Stomach smooth muscle (tissue), 2 donors: ENCODE data around the gene KCTD21.
"Not testable (repeated sequence)": the region's sequence is repeated elsewhere in the genome, so short reads cannot be mapped to it uniquely, and the experiment has no call there.

Experiments
- H3K27ac ChIP-seq: one replicate; pipeline ENCODE4 v1.7.0; 2013; ENCODE audit warnings: mild to moderate bottlenecking, low read length, inconsistent platforms
- H3K27me3 ChIP-seq, 2 donors: one replicate each; pipeline ENCODE4 v1.7.0; 2013; ENCODE audit warnings: low read length in 2 of 2; ENCODE audit not compliant: insufficient read depth in 2 of 2, control insufficient read depth in 1 of 2
- H3K36me3 ChIP-seq, 2 donors: one replicate each; pipeline ENCODE4 v1.7.0; 2013; ENCODE audit warnings: low read length in 2 of 2; ENCODE audit not compliant: control insufficient read depth in 2 of 2, insufficient read depth in 2 of 2
- H3K4me1 ChIP-seq: one replicate; pipeline ENCODE4 v1.7.0; 2013; ENCODE audit warnings: low read length; ENCODE audit not compliant: control insufficient read depth, insufficient read depth
- H3K4me3 ChIP-seq, 2 donors: one replicate each; pipeline ENCODE4 v1.7.0; 2013; ENCODE audit warnings: low read length in 2 of 2
- H3K9ac ChIP-seq, 2 donors: one replicate each; pipeline ENCODE4 v1.7.0; 2013; ENCODE audit warnings: low read length in 2 of 2, mild to moderate bottlenecking in 1 of 2
- H3K9me3 ChIP-seq, 2 donors: one replicate each; pipeline ENCODE4 v1.7.0; 2013; ENCODE audit warnings: low read length in 2 of 2; ENCODE audit not compliant: control insufficient read depth in 2 of 2
- donor health status: healthy.
- donor health status: Pancreatic carcinoma.

Gene KCTD21, protein sequence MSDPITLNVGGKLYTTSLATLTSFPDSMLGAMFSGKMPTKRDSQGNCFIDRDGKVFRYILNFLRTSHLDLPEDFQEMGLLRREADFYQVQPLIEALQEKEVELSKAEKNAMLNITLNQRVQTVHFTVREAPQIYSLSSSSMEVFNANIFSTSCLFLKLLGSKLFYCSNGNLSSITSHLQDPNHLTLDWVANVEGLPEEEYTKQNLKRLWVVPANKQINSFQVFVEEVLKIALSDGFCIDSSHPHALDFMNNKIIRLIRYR

DNA sequence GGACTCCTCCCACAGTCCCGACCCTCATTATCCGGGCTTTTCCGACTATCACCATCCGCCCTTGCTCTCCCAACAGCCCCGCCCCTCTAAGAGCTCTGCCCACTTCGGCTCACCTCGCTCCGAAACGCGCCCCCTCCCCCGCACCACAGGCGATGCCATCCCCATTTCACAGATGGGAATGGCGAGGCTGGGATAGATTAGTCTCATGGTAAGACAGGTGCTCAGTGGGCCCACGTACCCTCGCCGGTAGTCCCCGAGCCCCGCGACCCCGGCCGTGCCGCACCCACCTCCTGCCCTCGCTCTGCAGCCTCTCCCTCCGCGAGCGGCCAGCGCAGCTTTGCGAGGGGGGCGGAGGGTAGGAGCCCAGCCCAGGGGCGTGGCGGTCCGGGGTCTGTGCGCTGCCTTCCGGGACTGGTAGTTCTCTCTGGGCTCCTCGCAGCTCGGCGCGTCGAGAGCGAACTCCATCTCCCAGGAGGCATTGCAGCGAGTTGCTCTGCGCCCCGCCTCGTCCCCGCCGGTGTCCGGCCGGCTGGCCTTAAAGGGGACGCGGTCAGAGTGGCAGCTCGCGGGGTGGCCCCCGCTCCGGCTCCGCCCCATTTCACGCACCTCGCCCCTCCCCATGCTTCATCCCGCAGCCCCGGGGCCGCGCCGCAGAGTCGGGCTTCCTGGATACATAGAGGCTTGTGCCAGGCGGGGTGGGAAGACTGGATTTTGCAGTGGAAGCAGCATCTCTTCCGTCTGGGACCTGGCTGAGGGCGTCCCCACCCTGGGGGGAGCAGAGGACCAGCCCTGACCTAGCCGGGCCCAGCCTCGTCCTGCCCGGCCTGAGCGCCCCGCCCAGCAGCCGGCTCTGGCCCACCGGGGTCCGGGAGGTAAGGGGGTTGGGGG is at the start of gene KCTD21, which contains the start of gene USP35:
Gene KCTD21, minus strand, starts transcription at position 341 of the 888 bp plus-strand sequence. CDS start 14,072 bp downstream, outside the sequence.
Gene USP35, plus strand, starts transcription at position 634 of the 888 bp plus-strand sequence. CDS start 7,327 bp downstream, outside the sequence.
- no peaks in the 10 kb centered on the region for H3K27me3 ChIP-seq
- H3K27ac ChIP-seq, result peak within 1 kb of the TSS; percentile 66
- H3K9me3 ChIP-seq, result no peaks in the 10 kb centered on the region
- H3K36me3 ChIP-seq, result no peaks in the 10 kb centered on the region
- H3K4me3 ChIP-seq, result peak within 1 kb of the TSS; percentile 95
- peaks cover 35% of the 10 kb centered on the region for H3K4me1 ChIP-seq
- peak within 1 kb of the TSS; percentile 76 to 83 for H3K9ac ChIP-seq

DNA sequence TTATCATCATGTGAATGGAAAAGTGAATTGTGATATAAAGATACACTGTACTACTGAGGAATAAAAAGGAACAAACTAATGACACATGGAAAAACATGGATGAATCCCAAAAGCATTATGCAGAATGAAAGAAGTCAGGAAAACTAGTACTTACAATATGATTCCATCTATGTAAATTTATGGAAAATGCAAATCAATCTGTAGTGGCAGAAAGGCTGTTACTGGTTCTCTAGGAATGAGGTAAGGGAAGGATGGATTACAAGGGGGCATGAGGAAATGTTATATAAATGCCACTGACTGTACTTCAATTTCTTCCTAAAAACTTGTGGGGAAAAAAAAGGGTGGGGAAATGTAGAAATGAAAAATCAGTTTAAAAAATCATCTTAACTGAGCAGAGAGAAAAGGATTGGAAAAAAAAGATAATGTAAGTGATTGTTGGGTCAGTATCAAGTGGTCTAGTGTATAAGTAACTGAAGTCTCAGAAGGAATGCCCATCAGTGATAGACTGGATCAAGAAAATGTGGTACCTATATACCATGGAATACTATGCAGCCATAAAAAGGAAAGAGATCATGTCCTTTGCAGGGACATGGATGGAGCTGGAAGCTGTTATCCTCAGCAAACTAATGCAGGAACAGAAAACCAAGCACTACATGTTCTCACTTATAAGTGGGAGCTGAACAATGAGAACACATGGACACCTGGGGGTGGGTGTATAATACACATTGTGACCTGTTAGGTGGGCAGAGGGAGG is 49.0 kb upstream of the KCTD21 start:
- H3K9me3 ChIP-seq, result no peaks in the 10 kb centered on the region
- H3K27ac ChIP-seq, result no peak overlapping the region
- H3K4me1 ChIP-seq, result no peaks in the 10 kb centered on the region
- no peaks in the 10 kb centered on the region for H3K27me3 ChIP-seq
- H3K9ac ChIP-seq, result no peak overlapping the region
- no peak overlapping the region for H3K4me3 ChIP-seq
- no peaks in the 10 kb centered on the region for H3K36me3 ChIP-seq

DNA sequence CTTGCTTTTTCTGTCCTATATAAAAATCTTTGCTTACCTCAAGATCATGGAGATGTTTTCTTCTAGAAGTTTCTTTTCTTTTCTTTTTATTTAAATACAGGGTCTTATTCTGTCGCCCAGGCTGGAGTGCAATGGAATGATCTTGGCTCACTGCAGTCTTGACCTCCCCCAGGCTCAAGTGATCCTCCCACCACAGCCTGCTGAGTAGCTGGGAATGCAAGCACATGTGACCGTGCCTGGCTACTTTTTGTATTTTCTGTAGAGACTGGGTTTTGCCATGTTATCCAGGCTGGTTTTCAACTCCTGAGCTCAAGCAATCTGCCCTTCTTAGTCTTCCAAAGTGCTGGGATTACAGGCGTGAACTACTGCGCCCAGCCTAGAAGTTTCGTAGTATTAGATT is 45.6 kb upstream of the KCTD21 start:
- Histone ChIP-seq H3K27me3 (no peaks in the 10 kb centered on the region), H3K9ac (no peak overlapping the region), H3K4me3 (no peak overlapping the region), H3K4me1 (peaks cover 6% of the 10 kb centered on the region), H3K36me3 (no peaks in the 10 kb centered on the region), H3K9me3 (no peaks in the 10 kb centered on the region), H3K27ac (no peak overlapping the region)

DNA sequence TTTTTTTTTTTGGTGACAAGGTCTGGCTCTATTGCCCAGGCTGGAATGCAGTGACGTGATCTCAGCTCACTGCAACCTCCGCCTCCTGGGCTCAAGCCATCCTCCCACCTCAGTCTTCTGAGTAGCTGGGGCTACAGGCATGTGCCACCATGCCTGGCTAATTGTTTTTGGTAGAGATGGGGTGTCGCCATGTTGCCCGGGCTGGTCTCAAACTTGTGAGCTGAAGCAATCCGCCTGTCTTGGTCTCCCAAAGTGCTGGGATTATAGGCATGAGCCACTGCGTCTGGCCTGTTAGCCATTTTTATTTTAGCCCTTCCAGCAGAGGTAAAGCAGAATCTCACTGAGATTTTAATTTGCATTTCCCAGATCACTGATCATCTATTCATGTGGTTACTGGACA is 44.6 kb upstream of the KCTD21 start:
- not testable (repeated sequence) for H3K4me3 ChIP-seq, H3K9ac ChIP-seq, H3K9me3 ChIP-seq, H3K27me3 ChIP-seq, H3K4me1 ChIP-seq, H3K36me3 ChIP-seq, H3K27ac ChIP-seq

DNA sequence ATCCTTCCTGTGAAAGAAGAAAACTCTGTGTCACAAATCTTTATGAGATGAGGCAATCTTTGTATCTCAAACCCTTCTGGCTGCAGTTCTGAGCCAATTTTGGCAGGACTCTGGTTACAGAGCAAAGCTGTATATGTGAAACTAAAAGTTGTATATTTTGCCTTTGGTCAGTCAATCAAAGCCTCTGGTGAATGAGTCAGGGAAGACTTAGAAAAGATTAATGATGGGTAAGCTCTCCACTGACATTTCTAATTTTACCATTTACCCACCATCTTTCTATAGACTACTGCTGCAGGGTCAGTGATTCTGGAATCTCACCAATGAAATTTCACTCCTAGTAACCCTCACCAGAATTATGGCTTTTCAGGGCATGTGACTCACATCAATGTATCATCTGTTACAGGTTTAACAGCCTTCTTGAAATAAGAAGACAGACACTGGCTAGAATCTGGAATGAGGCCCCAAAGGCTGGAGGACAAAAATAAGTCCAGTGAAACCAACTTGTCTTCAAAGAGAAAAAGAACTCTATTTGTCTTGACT is 43.6 kb upstream of the KCTD21 start:
- H3K27me3 ChIP-seq, result no peaks in the 10 kb centered on the region
- peaks cover 6% of the 10 kb centered on the region for H3K4me1 ChIP-seq
- no peaks in the 10 kb centered on the region for H3K36me3 ChIP-seq
- H3K4me3 ChIP-seq, result no peak overlapping the region
- H3K9ac ChIP-seq, result no peak overlapping the region
- no peak overlapping the region for H3K27ac ChIP-seq
- no peaks in the 10 kb centered on the region for H3K9me3 ChIP-seq

DNA sequence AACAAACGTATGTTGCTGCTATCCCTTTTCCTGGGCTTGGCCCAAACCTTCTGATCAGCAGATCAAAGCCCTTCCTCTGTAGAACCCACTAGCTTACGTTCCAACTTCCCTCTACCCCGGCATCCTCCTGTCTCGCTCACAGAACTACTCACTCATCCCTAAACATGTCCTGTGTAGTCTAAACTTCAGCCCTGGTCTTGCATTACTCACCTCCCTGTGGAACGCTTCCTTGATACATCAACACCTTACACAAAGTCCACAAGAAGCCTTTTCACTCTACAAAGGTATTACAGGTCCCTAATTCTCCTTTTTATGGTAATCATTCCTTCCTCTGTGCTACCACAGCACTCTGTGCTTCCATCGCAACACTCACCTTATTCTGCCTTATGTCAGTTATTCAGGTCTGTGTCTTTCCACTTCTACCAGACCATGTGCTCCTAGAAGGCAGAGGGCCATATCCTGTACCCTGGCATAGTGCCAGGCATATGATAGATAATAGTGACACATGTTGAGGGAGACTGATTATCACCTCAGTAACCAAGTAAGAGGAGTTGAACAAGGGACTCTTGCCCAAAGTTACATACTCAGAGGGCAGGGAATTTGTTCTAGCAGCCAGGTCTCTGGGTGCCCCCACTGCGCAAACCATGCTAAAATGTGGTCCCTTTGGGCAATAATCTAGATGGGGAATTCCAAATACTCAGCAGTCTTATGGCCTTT is 41.9 kb upstream of the KCTD21 start:
- Histone ChIP-seq H3K36me3 (peaks cover 3 to 5% of the 10 kb centered on the region in 2 donors), H3K4me1 (peaks cover 6% of the 10 kb centered on the region), H3K27ac (no peak overlapping the region), H3K9me3 (no peaks in the 10 kb centered on the region), H3K27me3 (no peaks in the 10 kb centered on the region), H3K4me3 (no peak overlapping the region), H3K9ac (no peak overlapping the region)

DNA sequence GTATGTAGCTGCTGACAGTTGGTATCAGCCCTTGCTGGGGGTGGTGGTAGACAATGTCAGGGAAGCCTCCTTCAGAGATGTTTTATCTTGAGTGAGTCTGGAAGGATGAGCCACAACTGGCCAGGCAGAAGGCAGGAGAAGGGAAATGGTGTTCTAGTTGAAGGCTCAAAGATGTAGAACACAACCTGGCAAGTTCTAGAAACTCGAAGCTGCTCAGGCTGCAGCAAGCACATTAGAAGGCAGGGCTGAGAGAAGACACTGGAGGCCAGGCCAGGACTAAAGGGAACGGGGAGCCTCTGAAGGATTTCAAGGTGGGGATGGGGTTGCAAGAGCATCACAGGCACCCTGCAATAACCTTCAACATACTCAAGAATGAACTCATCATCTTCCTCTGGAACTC is 40.7 kb upstream of the KCTD21 start:
- Histone ChIP-seq H3K4me3 (no peak overlapping the region), H3K9me3 (no peaks in the 10 kb centered on the region), H3K27ac (no peak overlapping the region), H3K9ac (no peak overlapping the region), H3K36me3 (peaks cover 12 to 16% of the 10 kb centered on the region in 2 donors), H3K4me1 (peaks cover 6% of the 10 kb centered on the region), H3K27me3 (no peaks in the 10 kb centered on the region)

DNA sequence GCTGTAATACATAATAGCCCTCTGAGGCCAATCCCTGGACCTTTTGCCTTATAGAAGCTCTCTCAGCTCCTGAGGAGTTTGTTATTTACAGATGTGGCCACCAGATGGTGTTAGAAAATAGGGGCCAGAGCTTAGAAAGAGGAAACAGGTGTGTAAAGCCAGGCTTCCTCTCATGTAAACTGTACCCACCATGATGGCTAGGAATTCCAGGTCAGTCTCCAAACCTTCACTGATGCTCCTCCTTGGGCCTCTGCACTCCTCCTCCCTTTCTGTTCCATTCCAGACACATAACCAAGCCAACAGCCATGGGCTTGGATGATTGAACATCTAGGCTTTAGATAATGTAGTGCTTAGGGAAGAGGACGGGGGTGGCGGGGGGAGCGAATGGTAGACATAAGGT is 40.0 kb upstream of the KCTD21 start:
- Histone ChIP-seq H3K4me3 (no peak overlapping the region), H3K36me3 (peaks cover 13 to 19% of the 10 kb centered on the region in 2 donors), H3K27ac (no peak overlapping the region), H3K4me1 (peaks cover 6% of the 10 kb centered on the region), H3K9ac (no peak overlapping the region), H3K27me3 (no peaks in the 10 kb centered on the region), H3K9me3 (no peaks in the 10 kb centered on the region)

DNA sequence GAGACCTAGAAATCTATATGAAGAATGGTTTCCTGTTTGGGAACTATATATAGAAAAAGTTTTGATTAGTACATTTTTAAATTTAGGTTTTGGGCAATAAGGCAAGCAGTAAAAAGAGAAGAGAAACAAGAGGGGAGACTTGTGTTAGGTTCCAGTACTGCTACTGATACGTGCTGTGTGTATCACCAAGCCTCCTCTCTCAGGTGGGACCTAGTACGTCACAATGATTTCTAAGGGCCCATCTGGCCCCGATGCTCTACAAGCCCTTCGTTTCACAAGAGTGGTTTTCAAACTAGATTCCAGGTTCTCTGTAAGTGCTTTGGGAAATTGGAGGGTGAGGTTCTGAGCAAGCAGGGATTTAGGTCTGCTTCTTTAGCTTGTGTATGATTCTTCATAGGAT is 39.5 kb upstream of the KCTD21 start:
- no peaks in the 10 kb centered on the region for H3K27me3 ChIP-seq
- H3K9me3 ChIP-seq, result no peaks in the 10 kb centered on the region
- H3K27ac ChIP-seq, result no peak overlapping the region
- H3K9ac ChIP-seq, result no peak overlapping the region
- no peak overlapping the region for H3K4me3 ChIP-seq
- peaks cover 6% of the 10 kb centered on the region for H3K4me1 ChIP-seq
- peaks cover 17 to 23% of the 10 kb centered on the region in 2 donors for H3K36me3 ChIP-seq
